ENCODE results near the gene SERPINB6. TPM values are rescaled to one million over a fixed set of nuclear protein-coding genes. Genes with fewer than 3 reads are reported as not detected.
"Not testable (repeated sequence)": the region's sequence is repeated elsewhere in the genome, so short reads cannot be mapped to it uniquely, and the experiment has no call there.

Gene SERPINB6
- total and polyA plus RNA-seq, 7 experiments from 2014 or later = 19.7 to 94.2 (median 56.6) TPM

DNA sequence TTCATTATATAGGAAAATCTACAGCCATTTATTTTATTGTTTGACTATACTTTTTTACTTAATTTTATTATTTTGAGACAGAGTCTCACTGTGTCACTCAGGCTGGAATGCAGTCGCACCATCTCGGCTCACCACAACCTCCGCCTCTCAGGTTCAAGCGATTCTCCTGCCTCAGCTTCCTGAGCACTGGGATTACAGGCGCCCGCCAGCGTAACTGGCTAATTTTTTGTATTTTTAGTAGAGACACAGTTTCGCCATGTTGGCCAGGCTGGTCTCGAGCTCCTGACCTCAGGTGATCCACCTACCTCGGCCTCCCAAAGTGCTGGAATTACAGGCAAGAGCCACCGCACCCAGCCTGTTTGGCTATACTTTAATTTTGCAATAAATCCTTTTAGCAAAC lies 38.5 kb downstream of the SERPINB6 start:
- not testable (repeated sequence) for DNase-seq; H3K9me3 ChIP-seq (ENCODE audit: control insufficient read depth in 2 of 3, low read length in 3 of 3); H3K4me3 ChIP-seq (ENCODE audit: low read length); H3K27ac Mint-ChIP-seq; H3K27me3 Mint-ChIP-seq; H3K36me3 ChIP-seq (ENCODE audit: control insufficient read depth in 2 of 3, insufficient read depth in 3 of 3, low read length in 3 of 3); H3K27ac ChIP-seq (ENCODE audit: low read depth, low read length); H3K27me3 ChIP-seq (ENCODE audit: control insufficient read depth in 2 of 2, insufficient read depth in 2 of 2, low read length in 2 of 2); H3K4me3 Mint-ChIP-seq; ATAC-seq
- ChIA-PET POLR2A (interaction anchor here (0.6 to 17.3 kb wide), 11 partner anchors 8 to 141 kb away, joined by 3 to 440 read pairs (median 4); partner anchors contain the start of genes SERPINB1 and SERPINB6), CTCF (interaction anchor here (0.9 to 4.8 kb wide), 13 partner anchors 11 to 142 kb away, joined by 3 to 53 read pairs (median 6); partner anchors contain the start of genes SERPINB1 and SERPINB6)
- peaks cover 15 to 26% of the 10 kb centered on the region in 2 donors for H3K4me1 ChIP-seq (ENCODE audit: control insufficient read depth in 2 of 2, insufficient read depth in 2 of 2, low read length in 2 of 2)
- peaks cover 3 to 21% (median 9%) of the 10 kb centered on the region in 5 donors for H3K36me3 Mint-ChIP-seq
- H3K4me1 Mint-ChIP-seq = peaks cover 8 to 49% (median 34%) of the 10 kb centered on the region in 7 donors
- peaks cover 0 to 38% (median 12%) of the 10 kb centered on the region in 11 donors for H3K9me3 Mint-ChIP-seq
- intact Hi-C loops (cut with micrococcal nuclease) = loop anchor here (1.0 to 2.0 kb wide), 8 partner anchors 7 to 195 kb away; partner anchors contain the start of genes SERPINB6 (in 1 of the 2) and WRNIP1 (in 1 of the 2)

DNA sequence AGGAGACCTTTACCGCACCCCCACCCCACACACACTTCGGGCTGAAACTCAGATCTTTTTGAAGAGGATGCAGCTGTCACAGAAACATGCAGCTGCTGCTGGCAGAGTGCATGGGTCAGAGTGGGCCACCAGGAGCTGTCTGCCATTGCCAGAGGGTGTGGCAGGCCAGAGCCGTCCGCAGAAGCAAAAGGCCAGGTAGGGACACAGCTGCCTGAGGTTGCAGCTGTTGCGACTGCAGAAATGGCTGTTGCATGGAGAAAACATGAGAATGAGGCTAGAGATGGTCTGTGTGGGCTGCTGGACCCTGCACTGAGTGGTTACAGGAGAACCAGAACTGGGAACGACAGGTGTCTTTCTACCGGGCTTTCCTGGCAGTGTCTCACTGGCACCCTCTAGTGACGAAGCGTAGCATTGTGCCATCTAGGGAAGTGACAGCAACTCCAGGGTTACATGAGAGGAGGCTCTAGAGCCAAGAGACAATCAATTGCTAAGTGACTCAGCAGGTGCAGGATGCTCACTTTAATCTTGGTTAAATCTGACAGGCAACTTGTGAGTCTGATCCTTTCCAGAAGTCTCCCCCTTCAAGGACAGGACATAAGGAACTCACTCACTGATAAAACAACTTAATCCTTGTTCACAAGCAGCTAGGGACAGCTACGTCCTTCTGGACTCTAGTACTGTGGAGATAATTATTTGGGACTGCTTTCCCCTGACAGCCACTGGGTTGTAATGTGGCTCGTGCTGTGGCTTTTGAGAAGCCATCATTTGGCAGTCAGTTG lies 39.2 kb downstream of the SERPINB6 start:
- H3K4me1 Mint-ChIP-seq = peaks cover 8 to 42% (median 26%) of the 10 kb centered on the region in 7 donors
- H3K9me3 Mint-ChIP-seq = peaks cover 0 to 31% (median 11%) of the 10 kb centered on the region in 11 donors
- ChIA-PET POLR2A (interaction anchor here (0.6 to 17.3 kb wide), 16 partner anchors 9 to 140 kb away, joined by 3 to 440 read pairs (median 4); partner anchors contain the start of genes SERPINB1, SERPINB6 and SERPINB9), CTCF (interaction anchor here (0.7 to 4.8 kb wide), 25 partner anchors 8 to 336 kb away, joined by 3 to 53 read pairs (median 4); partner anchors contain the start of genes SERPINB1 and SERPINB6)
- Histone ChIP-seq H3K4me1 (ENCODE audit: control insufficient read depth in 2 of 2, insufficient read depth in 2 of 2, low read length in 2 of 2) (peaks cover 8 to 20% of the 10 kb centered on the region in 2 donors), H3K27me3 (ENCODE audit: control insufficient read depth in 2 of 2, insufficient read depth in 2 of 2, low read length in 2 of 2) (no peaks in the 10 kb centered on the region), H3K9me3 (ENCODE audit: control insufficient read depth in 2 of 3, low read length in 3 of 3) (peaks cover 0 to 9% (median 0%) of the 10 kb centered on the region in 3 experiments), H3K27ac (ENCODE audit: low read depth, low read length) (no peak overlapping the region), H3K4me3 (ENCODE audit: low read length) (no peak overlapping the region), H3K36me3 (ENCODE audit: control insufficient read depth in 2 of 3, insufficient read depth in 3 of 3, low read length in 3 of 3) (no peaks in the 10 kb centered on the region)
- peaks cover 0 to 10% (median 0%) of the 10 kb centered on the region in 5 donors for H3K27me3 Mint-ChIP-seq
- peak overlapping the region in 8 of 9 donors; percentile 3 to 86 (median 60) for H3K27ac Mint-ChIP-seq
- ATAC-seq (peak; percentile 99), DNase-seq (peak; percentile 61 to 87 (median 82))
- intact Hi-C loops (cut with micrococcal nuclease) = loop anchor here (1.0 to 2.0 kb wide), 8 partner anchors 8 to 194 kb away; partner anchors contain the start of genes SERPINB6 (in 1 of the 2) and WRNIP1 (in 1 of the 2)
- H3K4me3 Mint-ChIP-seq = peak overlapping the region in 8 of 10 donors; percentile 28 to 71 (median 44)
- peaks cover 3 to 15% (median 9%) of the 10 kb centered on the region in 5 donors for H3K36me3 Mint-ChIP-seq

GRCh38 chr6:2931055-2931454 lies 40.3 kb downstream of the SERPINB6 start:
- Histone ChIP-seq H3K9me3 (ENCODE audit: control insufficient read depth in 2 of 3, low read length in 3 of 3) (peaks cover 0 to 7% (median 0%) of the 10 kb centered on the region in 3 experiments), H3K27me3 (ENCODE audit: control insufficient read depth in 2 of 2, insufficient read depth in 2 of 2, low read length in 2 of 2) (no peaks in the 10 kb centered on the region), H3K36me3 (ENCODE audit: control insufficient read depth in 2 of 3, insufficient read depth in 3 of 3, low read length in 3 of 3) (no peaks in the 10 kb centered on the region), H3K4me3 (ENCODE audit: low read length) (no peak overlapping the region), H3K4me1 (ENCODE audit: control insufficient read depth in 2 of 2, insufficient read depth in 2 of 2, low read length in 2 of 2) (peaks cover 3 to 9% of the 10 kb centered on the region in 2 donors), H3K27ac (ENCODE audit: low read depth, low read length) (no peak overlapping the region)
- CTCF ChIA-PET = interaction anchor here (0.7 to 4.8 kb wide), 21 partner anchors 10 to 337 kb away, joined by 3 to 53 read pairs (median 5); partner anchors contain the start of gene SERPINB1
- intact Hi-C loops (cut with micrococcal nuclease) = no loop called here
- H3K27me3 Mint-ChIP-seq = peaks cover 0 to 16% (median 0%) of the 10 kb centered on the region in 5 donors
- H3K4me1 Mint-ChIP-seq = peaks cover 8 to 31% (median 15%) of the 10 kb centered on the region in 7 donors
- no peak overlapping the region for H3K4me3 Mint-ChIP-seq
- H3K27ac Mint-ChIP-seq = no peak overlapping the region
- H3K36me3 Mint-ChIP-seq = peaks cover 0 to 5% (median 3%) of the 10 kb centered on the region in 5 donors
- DNase-seq (no peak), ATAC-seq (no peak)
- POLR2A ChIA-PET = interaction anchor here (1.2 to 17.3 kb wide), 10 partner anchors 9 to 90 kb away, joined by 3 to 440 read pairs (median 7); partner anchors contain the start of genes SERPINB1, SERPINB6 and SERPINB9
- peaks cover 0 to 20% (median 4%) of the 10 kb centered on the region in 11 donors for H3K9me3 Mint-ChIP-seq

DNA sequence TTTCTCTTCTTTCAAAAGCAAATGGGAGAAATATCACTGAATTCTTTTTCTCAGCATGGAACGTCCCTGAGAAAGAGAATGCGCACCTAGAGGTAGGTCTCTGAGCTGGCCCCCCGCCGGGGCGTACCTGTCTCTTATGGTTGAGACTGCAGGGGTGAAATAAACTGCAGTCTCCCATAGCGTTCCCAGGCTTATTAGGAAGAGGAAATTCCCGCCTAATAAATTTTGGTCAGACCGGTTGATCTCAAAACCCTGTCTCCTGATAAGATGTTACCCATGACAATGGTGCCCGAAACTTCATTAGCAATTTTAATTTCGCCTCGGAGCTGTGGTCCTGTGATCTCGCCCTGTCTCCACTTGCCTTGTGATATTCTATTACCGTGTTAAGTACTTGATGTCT lies 43.4 kb downstream of the SERPINB6 start:
- H3K4me3 ChIP-seq (ENCODE audit: low read length); H3K9me3 ChIP-seq (ENCODE audit: control insufficient read depth in 2 of 3, low read length in 3 of 3); intact Hi-C loops (cut with micrococcal nuclease); H3K4me3 Mint-ChIP-seq; H3K36me3 ChIP-seq (ENCODE audit: control insufficient read depth in 2 of 3, insufficient read depth in 3 of 3, low read length in 3 of 3); ATAC-seq; H3K27ac Mint-ChIP-seq; H3K27ac ChIP-seq (ENCODE audit: low read depth, low read length); H3K27me3 ChIP-seq (ENCODE audit: control insufficient read depth in 2 of 2, insufficient read depth in 2 of 2, low read length in 2 of 2); H3K36me3 Mint-ChIP-seq; DNase-seq; H3K4me1 ChIP-seq (ENCODE audit: control insufficient read depth in 2 of 2, insufficient read depth in 2 of 2, low read length in 2 of 2): not testable (repeated sequence)
- Mint-ChIP-seq H3K9me3 (peaks cover 0 to 15% (median 3%) of the 10 kb centered on the region in 11 donors), H3K4me1 (peaks cover 8 to 17% (median 11%) of the 10 kb centered on the region in 7 donors), H3K27me3 (peaks cover 0 to 25% (median 0%) of the 10 kb centered on the region in 5 donors)
- POLR2A ChIA-PET = interaction anchor here (1.0 to 1.5 kb wide), 2 partner anchors 61 to 82 kb away, joined by 3 read pairs; no protein-coding TSS in a partner anchor
- CTCF ChIA-PET = interaction anchor here (1.3 to 2.2 kb wide), 2 partner anchors 17 to 82 kb away, joined by 3 to 15 read pairs; no protein-coding TSS in a partner anchor

DNA sequence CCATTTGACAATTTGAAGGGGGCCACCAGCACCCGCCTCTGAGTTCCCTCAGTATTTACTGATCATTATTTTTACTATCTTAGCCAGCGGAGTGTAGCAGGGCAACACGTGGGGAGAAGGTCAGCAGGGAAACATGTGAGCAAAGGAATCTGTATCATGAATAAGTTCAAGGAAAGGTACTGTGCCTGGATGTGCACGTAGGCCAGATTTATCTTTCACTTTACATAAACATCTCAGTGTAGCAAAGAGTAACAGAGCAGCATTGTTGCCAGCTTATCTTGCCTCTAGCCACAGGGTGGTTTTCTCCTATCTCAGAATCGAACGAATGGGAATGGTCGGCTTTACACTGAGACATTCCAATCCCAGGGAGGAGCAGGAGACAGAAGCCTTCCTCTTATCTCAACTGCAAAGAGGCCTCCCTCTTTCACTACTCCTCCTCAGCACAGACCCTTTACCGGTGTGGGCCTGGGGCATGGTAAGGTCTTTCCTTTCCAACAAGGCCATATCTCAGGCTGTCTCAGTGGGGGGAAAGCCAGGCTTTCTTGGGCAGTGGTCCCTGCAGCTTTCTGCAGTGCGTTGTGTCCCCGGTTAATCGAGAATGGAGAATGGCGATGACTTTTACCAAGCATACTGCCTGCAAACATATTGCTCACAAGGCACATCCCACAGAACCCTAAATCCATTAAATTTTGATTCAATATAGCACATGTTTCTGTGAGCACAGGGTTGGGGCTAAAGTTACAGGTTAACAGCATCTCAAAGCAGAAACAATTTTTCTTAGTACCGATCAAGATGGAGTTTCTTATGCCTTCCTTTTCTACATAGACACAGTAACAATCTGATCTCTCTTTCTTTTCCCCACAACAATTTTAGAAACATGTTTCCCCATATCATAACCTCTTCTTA lies 45.3 kb downstream of the SERPINB6 start:
- H3K9me3 ChIP-seq (ENCODE audit: control insufficient read depth in 2 of 3, low read length in 3 of 3); DNase-seq; H3K27ac Mint-ChIP-seq; H3K27ac ChIP-seq (ENCODE audit: low read depth, low read length); H3K36me3 ChIP-seq (ENCODE audit: control insufficient read depth in 2 of 3, insufficient read depth in 3 of 3, low read length in 3 of 3); intact Hi-C loops (cut with micrococcal nuclease); H3K4me3 Mint-ChIP-seq; ATAC-seq; H3K4me1 ChIP-seq (ENCODE audit: control insufficient read depth in 2 of 2, insufficient read depth in 2 of 2, low read length in 2 of 2); H3K27me3 ChIP-seq (ENCODE audit: control insufficient read depth in 2 of 2, insufficient read depth in 2 of 2, low read length in 2 of 2); H3K4me1 Mint-ChIP-seq; H3K36me3 Mint-ChIP-seq; H3K4me3 ChIP-seq (ENCODE audit: low read length): not testable (repeated sequence)
- H3K9me3 Mint-ChIP-seq = peaks cover 0 to 15% (median 3%) of the 10 kb centered on the region in 11 donors
- CTCF ChIA-PET = interaction anchor here (2.2 kb wide), 1 partner anchor 80 kb away, joined by 15 read pairs; no protein-coding TSS in a partner anchor
- peaks cover 0 to 24% (median 0%) of the 10 kb centered on the region in 5 donors for H3K27me3 Mint-ChIP-seq
- POLR2A ChIA-PET = interaction anchor here (1.0 to 1.5 kb wide), 3 partner anchors 23 to 80 kb away, joined by 3 to 6 read pairs (median 3); partner anchors contain the start of gene SERPINB9

Measured in naive thymus-derived CD4-positive, alpha-beta T cell (primary cell).